IPS-NIHi11 (cell line): Measurements from ENCODE around the gene SIGMAR1.
"Not testable (repeated sequence)": the region's sequence is repeated elsewhere in the genome, so short reads cannot be mapped to it uniquely, and the experiment has no call there.

Source experiments
- DNase-seq: peaks from one replicate; pipeline ENCODE4 v3.0.0; 2012; ENCODE audit warnings: mixed read lengths, low spot score

The SIGMAR1 gene

DNA sequence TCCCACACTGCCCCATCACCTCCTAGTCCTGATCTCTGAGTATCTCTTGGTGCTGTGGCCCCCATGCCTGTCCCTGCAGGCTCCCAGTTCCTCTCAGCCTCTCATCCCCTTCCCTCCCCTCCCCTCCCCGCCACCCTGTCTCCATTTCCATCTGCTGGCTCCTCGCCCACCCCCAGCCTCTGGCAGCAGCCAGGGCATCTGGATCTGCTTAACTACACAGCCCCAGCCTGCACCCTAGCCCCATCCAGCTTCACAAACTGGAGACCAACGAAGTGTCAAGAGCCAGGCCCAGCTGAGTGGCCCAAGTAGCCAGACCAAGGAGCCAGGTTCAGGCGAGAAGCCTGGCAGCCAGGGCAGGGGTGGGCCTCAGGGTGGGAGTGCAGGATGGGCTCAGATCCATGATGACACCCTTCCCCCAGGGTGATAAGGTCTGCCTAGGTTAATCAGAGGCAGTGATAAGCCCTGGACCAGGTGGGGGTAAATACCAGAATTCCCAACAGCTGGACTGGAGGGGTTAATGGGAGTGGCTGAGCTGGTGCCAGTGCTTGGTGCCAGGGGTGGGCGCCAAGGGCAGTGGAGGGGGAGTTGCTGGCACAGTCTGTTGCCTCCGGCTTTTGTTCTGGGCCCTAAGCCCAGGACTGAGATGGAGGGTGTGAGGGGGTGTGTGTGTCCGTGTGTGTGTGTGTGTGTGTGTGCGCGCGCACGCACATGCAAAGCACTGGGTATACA, 16.9 kb upstream of the SIGMAR1 start:
- DNase-seq: no peak

- no peak for DNase-seq
Observed at GRCh38 chr9:34653151-34654072, 15.8 kb upstream of the SIGMAR1 start.

GRCh38 chr9:34652602-34653000, 15.0 kb upstream of the SIGMAR1 start:
- DNase-seq: no peak

DNA sequence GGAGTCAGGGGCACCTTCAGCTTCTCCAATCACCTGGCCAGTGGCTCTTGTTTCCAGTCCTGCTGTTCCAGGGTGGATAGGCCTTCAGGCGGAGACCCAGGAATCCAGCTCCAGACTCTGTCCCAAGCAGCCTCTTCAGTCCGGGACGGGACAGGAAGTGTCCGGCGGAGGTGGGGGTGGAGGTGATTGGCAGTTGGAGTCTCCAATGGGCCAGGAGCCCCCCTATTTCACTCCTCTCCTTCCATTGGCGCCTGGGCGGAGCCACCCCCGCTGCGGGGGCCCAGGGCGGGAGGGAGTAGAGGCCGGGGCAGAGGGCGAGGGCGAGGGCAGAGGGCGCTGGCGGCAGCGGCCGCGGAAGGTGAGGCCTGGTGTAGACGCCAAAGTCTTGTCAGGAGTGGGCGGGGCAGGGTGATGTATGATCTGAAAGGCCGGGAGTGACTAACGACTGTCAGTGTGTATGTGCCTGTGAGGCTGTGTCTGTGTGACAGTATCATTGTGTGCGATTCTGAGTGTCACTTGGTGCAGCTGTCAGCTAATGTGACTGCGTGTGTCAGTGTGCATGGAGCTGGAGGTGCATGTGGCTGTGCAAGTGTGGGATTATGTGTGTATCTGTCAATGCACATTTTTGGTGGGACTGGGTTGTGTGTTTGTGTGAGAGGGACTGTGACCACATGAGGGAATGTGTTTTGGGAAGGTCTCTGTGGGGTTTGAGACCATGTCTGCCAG, 14.5 kb upstream of the SIGMAR1 start, which contains the start of gene IL11RA:
Gene IL11RA (plus strand): TSS at position 310 of the 726 bp plus-strand sequence. CDS start 3,033 bp downstream, outside the sequence.
- peak; percentile 95 for DNase-seq

- DNase-seq: no peak
Observed at GRCh38 chr9:34651321-34651720, 13.7 kb upstream of the SIGMAR1 start.

- DNase-seq: no peak
Observed at GRCh38 chr9:34650816-34651215, 13.2 kb upstream of the SIGMAR1 start.

- DNase-seq: no peak
Observed at GRCh38 chr9:34648673-34649072, 11.1 kb upstream of the SIGMAR1 start.

DNA sequence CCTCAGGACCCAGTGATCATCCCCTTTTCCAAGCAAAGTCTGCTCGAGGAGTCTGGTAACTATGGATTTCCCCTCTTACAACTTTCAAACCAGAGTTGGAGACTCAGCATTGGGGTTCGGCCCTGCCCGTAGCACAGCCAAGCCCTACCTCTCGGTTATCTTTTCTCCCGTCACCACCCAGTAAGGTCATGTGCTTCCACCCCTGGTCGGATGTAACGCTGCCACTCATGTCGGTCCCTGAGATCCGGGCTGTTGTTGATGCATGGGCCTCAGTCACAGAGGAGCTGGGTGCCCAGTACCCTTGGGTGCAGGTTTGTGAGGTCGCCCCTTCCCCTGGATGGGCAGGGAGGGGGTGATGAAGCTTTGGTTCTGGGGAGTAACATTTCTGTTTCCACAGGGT, 10.1 kb upstream of the SIGMAR1 start:
- no peak for DNase-seq

- DNase-seq: no peak
Observed at GRCh38 chr9:34647084-34647403, 9.5 kb upstream of the SIGMAR1 start.

DNA sequence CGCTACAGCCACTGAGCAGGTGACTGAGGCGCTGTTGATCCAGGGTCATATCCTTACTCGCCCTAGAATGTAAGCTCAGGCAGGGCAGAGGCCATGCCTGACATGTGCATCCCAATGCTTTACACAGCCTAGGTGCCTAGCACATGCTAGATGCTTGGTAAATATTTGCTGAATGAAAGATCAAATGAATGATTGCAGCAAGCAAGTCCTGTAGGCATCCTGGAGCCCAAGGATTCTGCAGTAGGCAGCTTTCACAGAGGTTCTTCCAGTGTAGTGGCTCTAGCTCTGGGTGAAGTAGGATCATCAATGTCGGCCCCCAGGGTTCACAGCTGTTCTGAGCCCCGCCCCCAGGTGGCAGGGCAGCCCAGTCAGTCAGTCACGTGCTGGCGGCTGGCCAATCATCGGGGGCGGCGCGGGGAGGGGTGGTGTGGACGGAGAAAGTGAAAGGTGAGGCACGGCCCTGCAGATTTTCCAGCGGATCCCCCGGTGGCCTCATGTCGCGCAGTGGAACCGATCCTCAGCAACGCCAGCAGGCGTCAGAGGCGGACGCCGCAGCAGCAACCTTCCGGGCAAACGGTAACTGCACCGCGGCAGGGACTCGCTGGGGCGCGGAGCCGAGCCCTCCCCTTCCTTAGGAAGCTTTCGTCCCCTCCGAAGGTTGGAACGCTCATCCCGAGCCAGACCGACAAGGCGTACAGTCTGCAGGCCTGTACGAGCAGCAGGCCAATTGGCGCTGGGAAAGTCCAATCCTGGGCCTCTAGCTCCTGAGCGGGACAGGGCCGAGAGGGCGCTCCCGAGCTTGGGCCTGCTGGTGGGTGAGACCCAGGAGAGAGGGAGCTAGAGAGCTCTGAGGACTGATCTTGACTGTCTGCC, 8.9 kb upstream of the SIGMAR1 start, which contains the start of gene GALT:
Gene GALT (plus strand): TSS at position 465 of the 873 bp plus-strand sequence. CDS start 30 bp downstream, at position 495.
- DNase-seq: peak; percentile 95

GRCh38 chr9:34644766-34645314, 7.3 kb upstream of the SIGMAR1 start:
- no peak for DNase-seq

DNA sequence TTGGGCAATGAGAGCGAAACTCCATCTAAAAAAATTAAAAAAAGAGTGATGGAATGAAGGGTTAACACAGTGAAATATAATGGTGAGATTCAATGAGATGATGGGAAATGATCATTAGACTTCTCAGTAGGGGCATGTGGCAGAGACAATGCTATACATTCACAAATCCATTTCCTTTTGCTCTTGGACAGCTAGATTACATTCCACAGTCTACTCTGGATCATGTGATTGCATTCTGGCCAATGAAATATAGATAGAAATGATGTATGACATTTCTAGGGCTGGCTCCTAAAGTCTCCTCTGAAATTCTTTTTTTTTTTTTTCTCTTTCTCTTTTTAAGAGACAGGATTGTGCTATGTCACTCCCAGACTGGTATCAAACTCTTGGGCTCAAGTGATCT, 5.1 kb upstream of the SIGMAR1 start:
- no peak for DNase-seq

- DNase-seq: not testable (repeated sequence)
Observed at GRCh38 chr9:34639322-34639721, 1.7 kb upstream of the SIGMAR1 start.

- DNase-seq: no peak
Observed at GRCh38 chr9:34638138-34638445, 505 bp upstream of the SIGMAR1 start.

- no peak for DNase-seq
Observed at GRCh38 chr9:34636791-34637355, 714 bp downstream of the SIGMAR1 start.

DNA sequence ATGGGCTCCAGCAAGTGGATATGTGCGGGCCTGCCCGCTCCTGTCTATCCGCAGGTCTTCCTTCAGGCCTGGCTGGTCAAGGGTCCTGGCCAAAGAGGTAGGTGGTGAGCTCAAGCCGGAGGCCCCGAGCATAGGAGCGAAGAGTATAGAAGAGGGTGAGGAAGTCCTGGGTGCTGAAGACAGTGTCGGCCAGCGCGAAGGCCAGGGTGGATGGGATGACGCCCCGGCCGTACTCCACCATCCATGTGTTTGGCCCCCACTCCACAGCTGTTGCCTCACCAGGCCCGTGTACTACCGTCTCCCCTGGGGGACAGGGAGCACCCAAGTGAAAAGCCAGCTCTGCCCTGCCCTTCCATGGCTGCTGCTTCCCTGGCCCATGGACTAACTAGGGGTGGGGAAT, 2.0 kb downstream of the SIGMAR1 start:
- no peak for DNase-seq

GRCh38 chr9:34634551-34635248, 2.9 kb downstream of the SIGMAR1 start:
- no peak for DNase-seq

GRCh38 chr9:34633851-34634550, 3.6 kb downstream of the SIGMAR1 start:
- DNase-seq: peak; percentile 85

DNA sequence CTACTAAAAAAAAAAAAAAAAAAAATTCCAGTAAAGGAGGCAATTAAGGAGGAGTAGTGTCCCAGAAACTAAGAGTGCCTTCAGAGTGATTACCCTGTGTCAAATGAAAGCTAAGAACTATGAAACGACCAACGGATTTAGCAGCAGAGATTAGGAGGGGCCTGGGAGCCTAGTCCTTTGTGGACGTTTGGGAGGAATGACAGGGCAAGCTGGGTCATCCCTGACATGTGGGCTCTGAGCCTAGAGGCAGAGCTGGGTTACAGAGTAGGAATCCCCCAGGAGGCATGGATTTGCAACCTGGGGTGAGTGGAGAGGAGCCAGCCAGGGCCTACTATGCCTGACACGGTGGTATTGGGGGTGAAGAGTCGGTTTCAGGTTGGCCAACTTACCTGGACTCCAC, 4.4 kb downstream of the SIGMAR1 start:
- DNase-seq: no peak
